Measurements from ENCODE around the gene ARAP1.
A peak's percentile ranks its signal among the peaks of the same experiment; 100 is the strongest.

The ARAP1 gene

DNA sequence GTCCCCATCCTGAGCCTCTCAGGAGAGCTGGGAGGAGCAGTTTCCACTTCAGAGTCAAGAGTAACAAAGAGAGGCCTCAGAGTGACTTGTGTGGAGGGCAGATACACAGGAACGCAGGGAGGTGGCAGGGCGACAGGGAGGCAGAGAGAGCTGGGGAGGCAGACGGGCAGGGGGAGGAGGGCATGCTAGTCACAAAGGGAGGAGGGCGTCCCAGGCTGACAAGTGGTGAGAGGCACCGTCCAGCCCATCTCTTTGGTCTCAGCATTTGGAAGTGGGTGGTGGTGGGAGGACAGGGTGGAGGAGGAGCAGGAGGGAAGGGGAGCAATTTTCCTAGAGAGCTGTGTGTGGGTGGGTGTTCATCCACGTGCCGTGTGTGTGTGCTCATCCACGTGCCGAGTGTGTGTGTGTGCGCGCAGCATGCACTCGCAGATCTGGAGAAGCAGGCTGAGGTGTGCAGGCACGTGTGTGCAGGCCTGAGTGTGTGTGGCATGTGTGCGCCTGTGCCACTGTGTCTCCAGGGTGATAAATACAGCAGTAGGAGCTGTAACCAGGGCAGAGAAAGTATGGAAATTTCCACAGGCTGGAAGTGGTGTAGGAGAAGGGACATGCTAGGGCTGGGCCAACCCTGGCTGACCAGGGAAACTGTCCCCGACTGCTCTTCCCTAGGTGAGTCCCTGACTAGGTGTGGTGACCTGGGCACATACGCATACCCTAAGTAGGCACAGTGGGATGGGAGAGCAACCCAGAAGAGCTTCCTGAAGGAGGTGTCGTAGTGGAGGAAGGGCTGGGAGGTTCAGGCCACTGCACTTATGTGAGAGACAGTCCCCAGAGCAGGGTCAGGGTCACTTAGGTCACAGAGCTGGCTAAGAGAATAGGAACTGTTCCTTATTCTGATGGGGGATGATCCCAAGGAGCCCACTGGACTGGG, 70.7 kb downstream of the ARAP1 start:
- no peak for DNase-seq

DNA sequence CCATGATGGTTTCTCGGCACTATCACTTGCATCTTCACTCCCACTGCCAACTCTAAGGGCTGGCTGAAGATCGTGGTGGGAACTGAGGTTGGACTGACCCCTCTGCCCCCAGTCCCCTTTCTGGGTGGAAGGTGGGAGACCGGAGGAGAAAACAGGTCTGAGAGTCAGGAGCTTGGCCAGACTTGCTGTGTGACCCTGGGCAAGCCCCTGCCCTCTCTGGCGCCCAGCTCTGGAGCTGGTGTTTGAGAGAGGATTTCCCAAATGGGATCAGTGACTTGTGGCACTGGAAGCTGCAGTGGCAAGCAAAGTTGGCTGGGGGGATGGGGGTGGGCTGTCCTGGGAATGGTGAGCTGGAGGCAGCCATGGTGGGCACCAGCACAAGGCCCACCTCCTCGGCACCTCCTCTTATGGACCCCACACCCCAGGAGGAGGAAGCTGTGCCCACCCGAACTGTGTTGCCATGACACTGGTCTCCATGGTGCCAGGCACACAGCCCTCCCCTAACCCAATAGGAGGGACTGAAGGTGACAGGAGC, 71.5 kb downstream of the ARAP1 start:
- no peak for DNase-seq

DNA sequence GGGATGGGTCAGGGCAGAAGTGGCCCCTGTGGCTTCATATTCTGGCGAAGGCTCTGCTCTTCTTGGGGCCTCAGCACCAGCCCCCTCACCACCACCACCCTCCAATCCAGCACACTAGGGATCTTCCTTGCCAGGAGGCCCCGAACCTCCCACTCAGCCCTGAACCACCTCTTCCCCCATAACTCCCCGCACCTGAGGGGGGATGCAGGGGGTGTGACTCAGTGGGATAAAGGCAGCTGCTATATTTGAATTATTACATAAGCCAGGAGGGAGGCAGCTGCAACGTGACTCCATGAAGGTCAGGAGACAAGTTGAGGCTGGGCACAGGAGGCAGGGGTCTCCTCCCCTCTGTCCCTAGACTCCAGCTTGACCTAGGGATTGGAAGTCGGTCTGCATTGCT, 72.3 kb downstream of the ARAP1 start:
- no peak for DNase-seq

DNA sequence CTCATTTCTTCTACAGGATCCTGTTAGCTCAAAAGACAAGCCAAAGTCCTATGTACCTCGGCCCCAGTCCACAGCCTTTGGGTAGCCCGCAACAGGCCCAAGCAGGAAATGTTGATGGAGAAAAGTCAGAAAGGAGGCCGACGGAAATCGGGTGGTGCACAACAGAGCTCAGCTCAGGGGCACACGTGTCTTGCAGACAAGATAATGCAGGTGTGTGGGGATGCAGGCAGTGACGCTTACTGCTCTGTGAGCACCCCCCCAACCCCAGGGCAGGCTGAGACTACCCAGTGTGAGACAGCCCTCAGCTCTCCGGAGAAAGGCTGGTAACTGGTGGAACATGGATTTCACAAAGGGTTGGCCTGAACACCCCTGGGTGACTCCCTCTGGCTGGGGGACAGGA, 73.7 kb downstream of the ARAP1 start:
- DNase-seq, result no peak

DNA sequence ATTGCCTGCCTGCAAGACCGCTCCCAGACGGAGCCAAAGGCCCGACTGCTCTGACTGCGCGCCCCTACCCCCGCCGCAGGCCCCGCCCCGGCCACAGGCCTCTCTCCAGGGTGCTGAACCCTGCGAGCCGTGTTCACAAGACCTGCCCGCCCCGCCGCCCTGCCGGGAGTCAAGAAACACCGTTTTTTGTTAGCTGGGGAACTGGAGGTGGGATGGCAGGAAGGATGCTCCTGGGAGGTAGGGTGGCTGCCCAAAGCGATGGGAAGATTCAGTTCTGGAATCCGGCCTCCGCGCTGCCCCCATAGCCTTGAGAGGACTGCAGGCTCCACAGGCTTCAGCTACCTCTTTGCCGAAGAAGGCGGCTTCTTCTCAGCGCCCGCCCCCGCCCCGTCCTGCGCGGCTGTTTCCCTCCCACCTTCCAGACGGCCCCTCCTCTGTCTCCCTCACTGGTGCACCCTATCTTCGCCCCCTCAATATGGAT, 75.3 kb downstream of the ARAP1 start:
- DNase-seq, result peak; percentile 67 to 80 (median 67)

DNA sequence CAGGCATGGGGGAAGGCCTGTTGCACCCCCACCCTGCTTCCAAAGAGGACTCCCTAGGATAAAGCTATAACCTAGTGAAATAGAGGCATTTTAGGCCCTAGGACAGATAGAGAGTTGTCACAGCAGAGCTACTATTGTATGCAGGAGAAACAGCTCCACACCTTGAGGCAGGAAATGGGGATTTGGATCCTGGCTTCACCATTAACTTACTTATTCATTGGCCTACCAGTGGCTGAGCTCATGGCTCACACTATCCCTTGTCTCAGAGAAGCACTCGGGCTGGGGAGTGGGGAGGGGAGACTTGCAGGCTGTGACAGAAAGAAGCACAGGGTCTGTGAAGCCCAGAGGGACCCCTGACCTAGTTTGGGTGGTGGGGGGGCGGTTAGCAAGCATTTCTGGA, 77.0 kb downstream of the ARAP1 start:
- DNase-seq, result no peak

DNA sequence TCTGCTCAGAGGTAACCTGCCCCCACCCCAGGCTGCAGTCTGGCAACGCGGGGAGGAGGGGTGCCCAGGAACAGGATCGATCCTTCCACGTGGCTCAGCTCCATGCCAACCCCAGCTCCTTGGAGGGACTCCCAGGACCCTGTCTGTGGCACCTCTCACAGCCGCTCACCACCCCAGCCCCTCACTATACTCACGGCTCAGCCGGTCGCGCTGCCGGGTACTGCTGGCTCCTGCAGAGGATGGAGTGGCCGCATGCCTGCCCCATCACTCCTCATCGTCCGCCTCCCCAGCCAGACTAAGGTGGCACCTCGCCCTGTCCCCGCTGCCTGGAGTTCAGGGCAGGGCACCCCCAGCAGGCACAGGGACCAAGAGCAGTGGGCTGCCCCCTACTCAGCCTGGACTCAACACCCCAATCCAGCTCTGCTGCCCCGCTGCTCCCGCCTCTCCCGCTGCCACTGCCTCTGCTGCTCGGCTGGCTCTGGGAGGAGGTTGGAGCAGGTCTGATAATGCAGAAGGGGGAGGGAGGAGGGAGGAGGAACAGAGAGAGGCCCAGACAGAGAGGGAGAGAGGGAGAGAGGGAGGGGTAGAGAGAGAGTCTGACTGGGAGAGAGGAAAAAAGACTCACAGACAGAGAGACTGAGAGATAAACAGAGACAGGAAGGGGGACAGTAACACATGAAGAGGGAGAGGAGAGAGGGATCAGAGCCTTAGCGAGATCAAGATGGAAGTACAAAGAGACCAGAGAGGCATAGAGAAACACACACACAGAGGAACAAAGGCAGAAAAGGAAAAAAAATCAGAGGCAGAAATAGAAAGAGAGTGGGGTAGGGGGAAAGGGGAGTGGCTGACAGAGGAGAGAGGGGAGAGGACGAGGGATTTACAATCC, 78.0 kb downstream of the ARAP1 start, which contains the start of gene PDE2A:
Gene PDE2A (minus strand): TSS at position 480 of the 886 bp plus-strand sequence. CDS start 215 bp downstream, at position 265.
- no peak for DNase-seq

DNA sequence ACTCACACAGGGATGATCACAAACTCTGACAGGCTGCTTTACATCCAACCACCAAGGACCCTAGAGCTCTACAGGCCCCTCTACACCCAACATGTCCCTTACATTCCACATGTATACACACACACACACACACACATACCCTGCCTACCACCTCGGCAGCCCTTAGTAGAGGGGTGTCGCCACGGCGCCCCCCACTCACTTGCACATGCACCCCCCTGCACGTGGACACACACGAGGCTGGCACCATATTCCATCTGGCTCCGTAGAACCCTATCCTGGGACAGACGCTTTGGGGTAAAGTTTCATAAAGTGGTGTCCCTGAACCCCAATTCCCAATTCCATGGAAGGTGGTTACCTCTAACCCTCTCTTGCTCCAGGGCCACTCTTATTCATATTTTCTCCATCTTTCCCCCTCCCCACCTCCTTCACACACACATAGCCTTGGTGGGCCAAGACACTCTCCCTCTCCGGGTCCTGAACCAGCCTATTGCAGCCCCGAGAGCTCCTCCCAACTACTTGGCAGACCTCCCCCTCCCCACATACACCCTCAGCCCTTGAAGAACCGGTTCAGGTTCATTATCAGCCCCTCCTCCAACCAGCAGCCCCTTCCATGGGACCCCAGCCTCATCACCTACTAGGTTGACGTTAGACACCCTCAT, 78.8 kb downstream of the ARAP1 start:
- DNase-seq, result no peak

DNA sequence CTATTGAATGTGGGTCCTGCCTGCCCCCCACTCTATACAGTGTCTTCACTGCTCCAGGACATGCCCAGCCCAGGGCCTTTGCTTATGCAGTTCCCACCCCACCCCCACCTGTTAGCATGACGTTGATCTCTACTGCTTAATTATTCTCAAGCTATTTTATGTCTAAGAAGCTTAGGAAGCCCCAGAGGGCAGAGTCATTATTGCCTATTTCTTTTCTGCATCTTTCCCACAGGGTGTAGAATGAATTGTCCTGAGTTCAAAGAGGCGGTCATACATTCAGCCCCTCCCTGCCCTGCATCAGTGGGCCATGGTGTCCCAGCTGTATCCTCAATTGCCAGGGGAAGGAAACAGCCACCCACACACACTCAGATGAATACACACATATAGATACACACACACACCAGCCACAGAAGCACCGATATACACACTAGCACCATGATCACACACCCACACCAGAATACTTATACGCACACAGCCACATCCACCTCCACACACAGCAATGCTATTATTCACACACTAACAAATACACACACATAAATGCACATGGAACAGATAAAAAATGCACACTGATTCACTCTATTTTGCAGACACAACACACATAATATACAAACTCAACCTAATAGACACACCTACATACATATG, 79.5 kb downstream of the ARAP1 start:
- DNase-seq, result peak in 1 of 3 donors; percentile 24

DNA sequence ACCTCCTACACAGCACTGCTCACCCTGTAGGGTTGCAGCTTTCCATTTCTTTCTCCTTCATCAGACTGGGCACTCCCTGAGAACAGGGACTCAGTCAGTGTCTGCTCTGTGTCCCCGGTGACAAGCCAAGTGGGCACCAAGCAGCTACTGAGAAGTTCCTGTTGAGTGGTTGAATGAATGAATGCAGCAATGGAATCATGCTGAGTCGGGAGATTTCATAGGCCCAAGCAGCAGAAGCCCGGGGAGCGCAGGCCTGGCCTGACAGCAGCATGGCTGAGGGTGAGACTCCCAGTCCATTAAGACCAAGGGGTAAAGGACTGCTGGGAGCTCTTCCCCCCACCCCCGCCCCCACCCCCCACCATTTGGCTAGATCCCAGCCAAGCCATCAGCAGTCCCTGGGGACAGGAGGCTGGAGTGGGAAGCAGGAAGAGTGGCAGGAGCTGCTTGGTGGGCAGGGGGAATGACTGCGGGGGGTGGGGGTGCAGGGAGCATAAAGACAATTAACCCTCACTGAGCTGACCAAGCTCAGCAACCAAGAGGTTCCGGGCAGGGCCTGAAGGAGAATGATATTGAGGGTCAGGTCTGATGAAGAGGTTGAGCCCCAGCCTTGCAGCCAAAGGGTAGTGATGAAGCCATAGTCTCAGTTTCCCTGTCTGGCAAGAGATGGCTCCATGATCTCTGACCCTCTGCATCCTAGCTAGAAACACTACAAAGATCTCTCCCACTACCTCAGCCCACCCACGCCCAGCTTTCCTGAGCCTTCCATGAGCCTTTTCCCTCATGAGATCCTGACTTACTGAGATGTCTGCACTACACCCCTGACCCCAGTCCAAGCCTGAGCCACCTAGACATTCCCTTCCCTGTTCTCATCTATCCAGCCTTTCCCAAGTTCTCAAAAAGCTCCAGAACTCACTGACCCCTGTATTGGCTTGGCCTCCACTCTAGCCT, 80.8 kb downstream of the ARAP1 start:
- no peak for DNase-seq

DNA sequence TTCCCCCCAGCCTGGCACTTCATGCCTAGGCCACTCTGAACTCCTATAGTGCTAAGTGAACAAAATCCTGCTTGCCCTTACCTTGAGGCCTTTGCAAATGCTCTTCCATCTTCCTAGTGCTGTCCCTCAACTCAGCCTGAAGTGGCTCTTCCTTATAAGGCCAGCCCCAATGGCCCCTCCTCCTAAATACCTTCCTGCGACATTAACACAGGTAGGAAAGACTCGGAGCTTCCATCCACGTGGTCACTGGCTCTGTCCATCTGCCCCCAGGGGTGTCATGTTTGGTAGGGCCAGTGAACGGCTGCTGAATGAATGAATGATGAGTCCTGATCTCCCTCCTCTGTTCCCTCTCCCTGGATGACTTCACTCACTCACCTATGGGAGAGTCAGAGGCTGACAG, 82.2 kb downstream of the ARAP1 start:
- no peak for DNase-seq

DNA sequence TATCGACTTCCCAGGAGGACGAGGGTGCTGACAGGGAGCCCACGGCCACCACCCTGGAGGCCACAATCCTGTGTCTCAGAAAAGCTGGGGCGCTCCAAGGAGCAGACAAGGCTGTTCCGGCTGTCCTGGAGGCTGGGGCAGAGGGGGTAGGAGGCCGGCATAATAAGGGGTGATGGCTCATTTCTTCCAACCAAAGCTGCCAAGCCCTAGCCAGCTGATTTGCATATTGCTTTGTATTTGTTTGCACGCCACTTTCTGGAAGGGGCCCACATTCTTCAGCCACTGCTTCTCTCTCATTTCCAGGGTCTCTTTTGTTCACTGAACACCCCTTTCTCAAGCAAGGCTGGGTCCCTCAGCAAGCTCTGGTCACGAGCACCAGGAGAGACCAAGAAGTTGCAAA, 82.7 kb downstream of the ARAP1 start:
- DNase-seq, result no peak

DNA sequence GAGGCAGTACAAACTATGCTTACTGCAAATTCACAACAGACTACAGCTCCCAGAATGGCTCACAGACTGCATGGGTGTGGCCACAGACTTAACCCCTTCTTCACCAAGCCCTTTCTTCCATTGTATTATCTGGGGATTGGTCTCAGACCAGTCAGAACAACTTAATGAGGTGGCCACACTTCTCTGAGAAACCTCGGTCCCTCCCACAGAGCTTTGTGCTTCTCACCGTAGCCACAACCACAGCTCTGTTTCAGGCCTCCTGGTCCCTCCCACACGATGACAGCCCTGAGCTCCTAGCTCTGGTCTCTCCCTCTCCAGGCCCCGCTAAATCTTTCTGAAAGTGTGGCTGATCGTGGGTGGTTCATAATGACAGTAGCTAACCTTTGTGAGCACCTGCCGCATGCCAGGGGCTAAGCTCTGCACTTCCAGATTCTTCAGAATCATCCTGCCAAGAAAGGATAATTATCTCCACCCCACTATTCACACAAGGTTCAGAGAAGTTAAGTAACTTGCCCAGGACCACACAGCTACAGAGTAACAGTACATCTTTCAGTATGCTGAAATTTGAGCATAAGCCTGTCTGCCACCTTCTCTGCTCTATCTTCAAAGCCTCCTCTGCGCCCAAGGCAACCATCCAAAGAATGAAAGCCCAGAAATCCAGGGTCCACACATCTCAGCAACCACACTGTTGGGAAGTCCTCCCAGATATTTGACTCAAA, 83.4 kb downstream of the ARAP1 start:
- DNase-seq, result no peak

DNA sequence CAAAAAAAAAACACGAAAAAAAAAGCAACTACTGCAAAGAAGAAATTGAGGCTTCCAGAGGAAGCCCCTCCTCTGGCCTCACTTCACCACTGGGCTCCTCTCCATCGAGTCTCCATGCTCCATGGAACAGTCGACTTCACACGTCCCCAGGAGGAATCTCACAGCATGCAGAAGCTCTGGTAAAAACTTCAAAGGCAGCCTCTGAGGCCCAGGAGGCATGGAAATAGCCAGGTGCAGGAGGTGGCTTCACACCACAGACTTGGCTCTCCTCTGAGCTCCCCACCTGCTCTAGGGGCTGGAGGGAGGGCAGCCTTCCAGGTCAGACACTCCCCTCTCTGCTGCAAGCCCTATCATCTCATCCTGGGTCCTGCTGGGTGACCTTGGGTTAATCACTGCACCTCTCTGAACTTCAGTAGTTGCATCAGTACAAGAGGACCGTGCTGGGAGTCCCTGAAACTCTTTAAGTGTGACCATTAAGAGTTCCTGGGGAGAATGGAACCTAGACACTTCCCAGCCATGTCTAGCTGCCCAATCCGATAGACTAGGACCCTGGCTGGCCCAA, 86.2 kb downstream of the ARAP1 start:
- no peak for DNase-seq

DNA sequence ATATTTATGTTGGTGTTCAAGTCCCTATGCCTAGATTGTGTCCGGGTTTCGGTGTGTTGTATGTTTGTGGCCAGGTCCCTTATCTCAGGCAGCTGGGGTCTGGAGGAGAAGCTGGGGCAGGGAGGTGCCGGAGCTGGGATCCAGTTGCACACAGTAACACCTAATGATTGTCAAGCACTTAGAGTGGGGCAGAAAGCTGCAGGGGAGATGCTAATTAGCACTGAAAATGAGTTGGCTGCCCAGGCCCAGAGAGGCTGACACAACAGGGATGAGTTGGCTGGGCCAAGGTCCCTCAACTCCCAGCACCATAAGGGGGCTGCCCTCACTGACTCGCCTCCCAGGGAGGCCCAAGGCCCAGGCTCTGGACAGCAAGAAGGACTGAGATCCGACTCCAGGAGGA, 90.2 kb downstream of the ARAP1 start:
- DNase-seq, result no peak

DNA sequence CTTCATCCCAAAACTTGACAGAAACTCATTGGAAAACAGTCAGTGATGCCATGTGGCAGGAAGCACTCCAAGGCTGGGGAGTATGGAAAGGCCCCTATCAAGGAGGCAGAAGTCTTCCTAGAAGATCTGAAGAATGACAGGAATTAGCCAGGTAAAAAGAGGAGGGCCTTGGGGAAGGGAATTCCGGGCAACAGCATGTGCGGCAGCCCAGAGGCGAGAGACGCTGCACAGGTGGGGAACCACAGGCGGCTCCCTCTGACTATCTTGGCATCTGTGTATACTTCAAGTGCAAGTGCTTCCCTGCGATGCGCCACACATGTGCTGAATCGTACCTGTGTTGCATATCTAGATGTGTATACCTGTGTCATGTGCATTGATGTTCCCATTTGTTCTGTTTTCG, 90.7 kb downstream of the ARAP1 start:
- DNase-seq, result no peak

DNA sequence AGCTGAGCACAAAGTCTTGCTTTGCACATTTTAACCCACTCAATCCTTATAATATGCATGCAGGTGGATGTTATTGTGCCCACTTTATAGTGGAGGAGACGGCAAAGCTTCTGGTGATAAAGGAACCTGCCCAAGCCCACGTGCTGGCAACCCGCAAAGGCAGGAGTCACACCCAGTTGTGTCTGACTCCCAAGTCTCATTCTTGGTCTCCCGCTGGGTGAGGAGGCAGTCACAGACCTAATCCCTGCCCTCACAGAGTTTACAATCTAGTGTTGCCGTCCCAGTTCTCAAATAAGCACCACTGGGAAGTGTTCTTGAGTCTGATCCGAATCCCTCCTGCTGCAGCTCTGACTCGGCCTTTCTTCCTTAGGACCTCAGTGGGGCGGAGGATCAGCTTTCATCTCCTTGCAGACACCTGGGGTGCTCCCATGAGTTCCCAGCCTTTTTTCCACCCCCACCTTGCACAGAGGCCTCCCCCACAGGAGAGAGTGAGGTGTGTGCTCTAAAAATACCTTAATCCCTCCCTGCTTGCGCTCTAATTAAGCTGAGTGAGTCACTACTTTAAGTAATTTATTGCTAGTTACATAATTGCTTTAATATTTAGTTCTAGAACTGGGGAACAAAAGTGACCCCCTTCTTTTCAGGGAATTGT, 93.1 kb downstream of the ARAP1 start:
- DNase-seq, result no peak

DNA sequence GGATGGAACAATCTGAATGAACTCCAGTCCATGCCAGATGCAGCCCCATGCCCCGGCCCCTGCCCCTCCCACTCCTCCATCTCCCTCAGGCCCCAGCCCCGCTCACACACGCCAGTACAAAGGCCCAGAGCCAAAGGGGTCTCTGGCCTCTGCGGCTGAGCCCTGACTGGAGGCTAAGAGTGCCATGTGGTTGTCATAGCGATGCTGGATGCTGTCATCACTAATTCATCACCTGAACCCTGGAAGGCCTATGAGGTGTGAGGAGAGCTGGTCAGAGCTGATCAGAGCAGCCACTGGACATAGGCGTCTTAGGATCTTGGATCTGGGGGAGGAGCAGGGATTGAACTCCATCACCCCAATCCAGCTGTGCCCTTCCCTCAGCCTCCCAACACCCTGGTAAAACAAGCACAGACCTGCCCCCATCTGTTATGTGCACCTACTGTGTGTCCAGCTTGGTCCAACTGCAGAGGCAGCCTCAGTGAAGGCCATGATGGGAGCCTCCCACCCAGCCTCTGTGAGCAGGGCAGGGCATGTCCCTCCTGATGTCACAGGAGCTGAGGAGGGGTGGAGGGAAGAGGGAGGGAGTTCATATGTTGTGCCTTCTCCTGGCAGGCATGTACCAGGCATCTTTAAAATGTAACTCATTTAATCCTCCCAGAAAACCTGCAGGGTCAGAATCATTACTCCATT, 94.7 kb downstream of the ARAP1 start:
- no peak for DNase-seq

All from suppressor macrophage treated with lipopolysaccharide for 1 hour (primary cell).